H1 (cell line): ENCODE results near the gene STARD13. TPM values are rescaled to one million over a fixed set of nuclear protein-coding genes. Genes with fewer than 3 reads are reported as not detected.

ENCODE experiments used
- CTCF ChIP-seq, 3 experiments: IDR thresholded peaks; 1 replicate in 2 of 3; 2 replicates in 1 of 3; pipeline versions ENCODE4 v1.5.1 to v1.6.1; 2011; ENCODE audit warnings: low read length in 3 of 3, mild to moderate bottlenecking in 3 of 3, inconsistent platforms in 2 of 3, low read depth in 1 of 3, moderate library complexity in 1 of 3; ENCODE audit not compliant: insufficient read depth in 1 of 3; ENCODE audit errors: control extremely low read depth in 1 of 3
- polyA plus RNA-seq, 7 experiments: library from polyadenylated mRNA; depleted of rRNA in 3 of 7; stranded (reverse) in 5 of 7; unstranded in 2 of 7; fragments of >200 nt in 5 of 7; fragments of 200-250 nt in 2 of 7; gene quantifications; 1 replicate in 5 of 7; 2 replicates in 1 of 7; 4 replicates in 1 of 7; pipeline versions ENCODE4 v1.2.1 to v1.2.3, GENCODE V29; 2011 to 2013; ENCODE audit warnings: missing spikeins in 2 of 7, mixed read lengths in 2 of 7
- total RNA-seq: library from RNA; stranded (reverse); fragmentation: NEBNext Ultra II Directional; extraction: Animal tissue kit (Norgen Biotek cat#: 25700); gene quantifications from 2 replicates; pipeline ENCODE4 v1.2.1, GENCODE V29; 2021

Gene STARD13
- total and polyA plus RNA-seq, 2 of the 8 experiments (the other 6 are each of a cell fraction or from before 2014, with no cell fraction given): 0.82 to 2.9 TPM

- no peak for TF ChIP-seq CTCF (IDR thresholded peaks at IDR 0.05; ENCODE audit: control extremely low read depth in 1 of 3, insufficient read depth in 1 of 3, low read depth in 1 of 3, low read length in 3 of 3)
- TF ChIP-seq, all 59 proteins: peak for 0
Measured at GRCh38 chr13:33258808-33259193, 26.8 kb downstream of the STARD13 start (continued).
